ENCODE results near the gene CDYL. TPM values are rescaled to one million over a fixed set of nuclear protein-coding genes. Genes with fewer than 3 reads are reported as not detected.
"Not testable (repeated sequence)": the region's sequence is repeated elsewhere in the genome, so short reads cannot be mapped to it uniquely, and the experiment has no call there.

CDYL gene
- total RNA-seq, 1 donor from 2014 or later, result 20.8 TPM

GRCh38 chr6:4994741-4995140, 218.5 kb downstream of the CDYL start:
- DNase-seq (ENCODE audit: low read depth in 2 of 2), result no peak

- DNase-seq (ENCODE audit: low read depth in 2 of 2), result no peak
Observed at GRCh38 chr6:4997862-4998261, 221.7 kb downstream of the CDYL start.

GRCh38 chr6:4999586-4999985, 223.4 kb downstream of the CDYL start:
- DNase-seq (ENCODE audit: low read depth in 2 of 2), result no peak

GRCh38 chr6:5003604-5004372, 227.6 kb downstream of the CDYL start, which contains the start of gene RPP40:
Gene RPP40, minus strand, starts transcription at chr6:5004037. Its CDS starts 35 bp downstream, at chr6:5004002.
- DNase-seq (ENCODE audit: low read depth in 2 of 2), result peak; percentile 90 to 97

GRCh38 chr6:5004373-5005037, 228.3 kb downstream of the CDYL start:
- DNase-seq (ENCODE audit: low read depth in 2 of 2), result no peak

GRCh38 chr6:5005038-5005433, 228.8 kb downstream of the CDYL start:
- not testable (repeated sequence) for DNase-seq (ENCODE audit: low read depth in 2 of 2)

Other genes with a start within 250 kb of the CDYL start
- 14.3 and 18.2 TPM in 2 replicates for gene RPP40, start 227.6 kb downstream of the CDYL start, total RNA-seq